Measurements from ENCODE around the gene PTGER2. TPM values are rescaled to one million over a fixed set of nuclear protein-coding genes. Genes with fewer than 3 reads are reported as not detected.

The PTGER2 gene
- total RNA-seq, 4 donors from 2014 or later: 0.15 to 3.6 (median 2.0) TPM

DNA sequence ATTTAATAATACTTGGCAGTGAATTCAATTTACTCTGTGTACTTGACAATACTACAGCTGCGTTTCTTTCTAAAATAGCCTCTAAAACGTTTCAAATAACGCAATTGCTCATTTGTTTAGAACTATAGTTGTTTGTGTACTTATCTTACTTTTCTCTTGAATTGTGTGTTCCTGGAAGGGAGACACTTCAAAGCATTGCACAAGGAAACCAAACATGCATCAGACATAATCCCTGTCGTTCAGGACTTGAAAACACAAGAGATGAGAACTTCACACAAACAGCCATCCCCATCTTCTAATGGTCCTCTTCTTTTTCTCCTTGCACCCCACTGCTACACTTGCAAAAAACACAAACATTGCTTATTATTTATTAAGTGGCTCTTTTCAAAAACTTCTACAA is 38.5 kb downstream of the PTGER2 start:
- 52 to 59% methylated on average over 4 of the region's 4 CpGs for WGBS, 2 donors
- no peak overlapping the region for H3K4me3 ChIP-seq (ENCODE audit: low read depth, poor library complexity, severe bottlenecking)
- intact Hi-C loops (cut with DNase I; ENCODE audit: low total_unique reads): no loop called here
- DNase-seq (ENCODE audit: low spot score in 2 of 2): no peak
- no peak for TF ChIP-seq POLR2A (IDR thresholded peaks at IDR 0.05)
- TF ChIP-seq, protein P1, sequence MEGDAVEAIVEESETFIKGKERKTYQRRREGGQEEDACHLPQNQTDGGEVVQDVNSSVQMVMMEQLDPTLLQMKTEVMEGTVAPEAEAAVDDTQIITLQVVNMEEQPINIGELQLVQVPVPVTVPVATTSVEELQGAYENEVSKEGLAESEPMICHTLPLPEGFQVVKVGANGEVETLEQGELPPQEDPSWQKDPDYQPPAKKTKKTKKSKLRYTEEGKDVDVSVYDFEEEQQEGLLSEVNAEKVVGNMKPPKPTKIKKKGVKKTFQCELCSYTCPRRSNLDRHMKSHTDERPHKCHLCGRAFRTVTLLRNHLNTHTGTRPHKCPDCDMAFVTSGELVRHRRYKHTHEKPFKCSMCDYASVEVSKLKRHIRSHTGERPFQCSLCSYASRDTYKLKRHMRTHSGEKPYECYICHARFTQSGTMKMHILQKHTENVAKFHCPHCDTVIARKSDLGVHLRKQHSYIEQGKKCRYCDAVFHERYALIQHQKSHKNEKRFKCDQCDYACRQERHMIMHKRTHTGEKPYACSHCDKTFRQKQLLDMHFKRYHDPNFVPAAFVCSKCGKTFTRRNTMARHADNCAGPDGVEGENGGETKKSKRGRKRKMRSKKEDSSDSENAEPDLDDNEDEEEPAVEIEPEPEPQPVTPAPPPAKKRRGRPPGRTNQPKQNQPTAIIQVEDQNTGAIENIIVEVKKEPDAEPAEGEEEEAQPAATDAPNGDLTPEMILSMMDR (IDR thresholded peaks at IDR 0.05): no peak

DNA sequence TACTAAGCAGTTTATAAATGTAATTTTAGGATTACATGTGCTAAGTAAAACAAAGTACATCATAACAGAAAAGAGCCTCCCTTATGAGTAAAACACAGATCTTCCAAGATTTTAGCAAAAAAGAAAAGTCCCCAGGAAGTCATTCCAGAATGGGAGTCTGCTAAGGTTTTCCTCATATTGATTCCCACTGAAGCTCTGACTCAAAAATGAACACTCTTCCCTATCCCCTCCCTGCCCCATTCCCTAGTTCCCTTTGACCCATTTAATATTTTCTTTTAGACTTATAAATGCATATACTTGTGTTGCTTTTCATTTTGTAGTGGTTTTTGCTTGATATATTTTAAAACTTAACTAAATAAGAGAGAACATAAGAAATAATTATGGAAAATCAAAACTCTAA is 40.1 kb downstream of the PTGER2 start:
- intact Hi-C loops (cut with DNase I; ENCODE audit: low total_unique reads): no loop called here
- no peak for DNase-seq (ENCODE audit: low spot score in 2 of 2)
- TF ChIP-seq POLR2A (IDR thresholded peaks at IDR 0.05): no peak
- TF ChIP-seq, protein P1 (IDR thresholded peaks at IDR 0.05): no peak
- no peak overlapping the region for H3K4me3 ChIP-seq (ENCODE audit: low read depth, poor library complexity, severe bottlenecking)

DNA sequence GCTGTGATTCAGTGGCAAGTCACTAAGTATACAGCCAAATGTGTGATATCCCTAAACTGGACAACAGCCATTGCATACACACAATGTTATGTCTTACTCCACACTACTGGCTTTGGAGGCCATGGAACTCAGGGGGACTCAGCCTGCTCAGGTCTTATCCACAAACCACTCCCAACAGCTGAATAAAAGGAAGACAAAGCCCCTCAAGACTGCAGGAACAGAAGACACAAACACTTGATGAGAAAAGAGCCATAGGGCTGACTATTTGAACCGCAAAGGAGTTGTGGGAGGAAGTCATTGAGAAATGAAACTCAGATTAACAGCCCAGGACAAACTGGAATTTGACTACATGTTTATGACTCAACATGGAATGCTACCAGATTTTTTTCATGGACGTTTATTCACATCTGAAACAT is 40.9 kb downstream of the PTGER2 start:
- 8 to 9% methylated on average over 2 of the region's 2 CpGs for WGBS, 2 donors
- no peak overlapping the region for H3K4me3 ChIP-seq (ENCODE audit: low read depth, poor library complexity, severe bottlenecking)
- intact Hi-C loops (cut with DNase I; ENCODE audit: low total_unique reads): no loop called here
- no peak for DNase-seq (ENCODE audit: low spot score in 2 of 2)
- TF ChIP-seq, protein P1 (IDR thresholded peaks at IDR 0.05): no peak
- no peak for TF ChIP-seq POLR2A (IDR thresholded peaks at IDR 0.05)

DNA sequence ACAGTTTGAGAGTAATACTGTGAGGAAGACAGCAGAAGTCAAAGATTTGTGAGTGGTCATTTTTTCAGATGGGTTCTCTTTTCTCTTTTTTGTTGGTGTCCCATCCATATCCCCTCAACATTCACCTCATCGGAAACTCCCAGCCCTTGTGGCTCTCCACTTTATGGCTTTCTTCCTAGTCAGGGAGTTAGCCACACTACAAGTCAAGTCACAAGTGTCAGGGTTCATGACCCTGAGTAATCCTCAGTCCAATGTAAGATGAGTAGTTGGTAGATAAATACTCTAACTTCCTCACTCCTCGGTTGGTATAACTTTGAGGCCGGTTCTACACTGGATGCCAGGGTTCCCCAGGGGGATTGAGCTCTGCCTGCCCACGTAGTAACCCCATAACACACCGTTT is 41.4 kb downstream of the PTGER2 start:
- intact Hi-C loops (cut with DNase I; ENCODE audit: low total_unique reads): no loop called here
- TF ChIP-seq POLR2A (IDR thresholded peaks at IDR 0.05): no peak
- TF ChIP-seq, protein P1 (IDR thresholded peaks at IDR 0.05): no peak
- 44 to 50% methylated on average over 5 of the region's 5 CpGs for WGBS, 2 donors
- H3K4me3 ChIP-seq (ENCODE audit: low read depth, poor library complexity, severe bottlenecking): no peak overlapping the region
- no peak for DNase-seq (ENCODE audit: low spot score in 2 of 2)

DNA sequence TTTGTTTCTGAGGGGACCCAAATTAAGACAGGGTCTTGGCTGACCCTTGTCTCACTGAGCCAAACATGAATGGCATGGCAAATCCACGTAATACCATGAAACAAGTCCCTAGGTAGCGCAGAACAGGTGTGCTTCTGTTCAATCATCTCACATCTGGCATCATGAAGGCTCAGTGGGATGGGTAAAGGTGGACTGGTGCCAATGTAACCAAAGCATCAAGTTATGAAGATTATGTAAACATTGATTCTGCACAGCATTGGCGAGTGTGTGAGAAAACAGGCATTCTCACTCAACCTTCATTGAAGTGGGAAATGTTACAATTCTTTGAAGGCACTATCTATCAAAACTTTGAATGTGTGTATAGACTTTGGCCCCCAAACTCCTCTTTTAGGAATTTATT is 41.9 kb downstream of the PTGER2 start:
- no peak overlapping the region for H3K4me3 ChIP-seq (ENCODE audit: low read depth, poor library complexity, severe bottlenecking)
- intact Hi-C loops (cut with DNase I; ENCODE audit: low total_unique reads): no loop called here
- WGBS, 2 donors: 77 to 82% methylated on average over 3 of the region's 3 CpGs
- no peak for TF ChIP-seq POLR2A (IDR thresholded peaks at IDR 0.05)
- TF ChIP-seq, protein P1 (IDR thresholded peaks at IDR 0.05): no peak
- DNase-seq (ENCODE audit: low spot score in 2 of 2): no peak

DNA sequence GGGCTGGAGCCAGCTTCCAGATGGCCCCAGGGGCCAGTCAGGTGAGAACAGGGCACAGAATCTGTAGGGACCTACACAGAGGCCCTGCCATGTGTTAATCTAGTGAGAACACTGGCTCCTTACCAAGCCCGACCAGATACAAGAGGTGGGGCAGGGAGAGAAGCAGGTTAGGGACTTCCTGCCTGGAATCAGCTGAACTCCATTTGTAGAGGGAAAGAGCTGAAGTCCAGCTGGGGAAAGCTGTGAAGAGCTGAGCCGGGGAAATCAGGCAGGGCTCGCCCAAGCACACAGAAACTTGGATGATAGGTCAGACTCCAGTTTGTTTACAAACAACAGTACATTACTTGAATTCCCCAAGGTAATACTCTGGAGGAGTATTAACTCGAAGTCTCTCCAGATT is 46.7 kb downstream of the PTGER2 start:
- TF ChIP-seq POLR2A (IDR thresholded peaks at IDR 0.05): no peak
- TF ChIP-seq, protein P1 (IDR thresholded peaks at IDR 0.05): no peak
- no peak for DNase-seq (ENCODE audit: low spot score in 2 of 2)
- intact Hi-C loops (cut with DNase I; ENCODE audit: low total_unique reads): no loop called here
- 42 to 43% methylated on average over 4 of the region's 4 CpGs for WGBS, 2 donors
- H3K4me3 ChIP-seq (ENCODE audit: low read depth, poor library complexity, severe bottlenecking): no peak overlapping the region

All from lower leg skin (tissue), 4 donors.